Left lung (tissue), 10 donors: ENCODE data around the gene CLNK. TPM values are rescaled to one million over a fixed set of nuclear protein-coding genes. Genes with fewer than 3 reads are reported as not detected.

Experiments
- ATAC-seq: fragments of 200-7000 bp; cut with Tn5 transposase; one replicate; pipeline ENCODE4 v1.9.1; 2020; ENCODE audit warnings: moderate library complexity
- DNase-seq, 4 donors: peaks; one replicate each; pipeline ENCODE4 v3.0.0-alpha.2; 2013 to 2020
- H3K27ac ChIP-seq, 2 donors: fragments of 200-600 bp; sonication (generic) in 1 of 2; one replicate each; pipeline versions ENCODE4 v1.5.0 to v1.8.0; 2020 to 2021
- H3K27me3 ChIP-seq, 2 donors: fragments of 200-600 bp; sonication (generic) in 1 of 2; one replicate each; pipeline versions ENCODE4 v1.5.0 to v1.8.0; 2020 to 2021
- H3K36me3 ChIP-seq, 2 donors: fragments of 200-600 bp; sonication (generic) in 1 of 2; one replicate each; pipeline versions ENCODE4 v1.5.0 to v1.8.0; 2020 to 2021
- H3K4me1 ChIP-seq, 2 donors: fragments of 200-600 bp; one replicate each; pipeline ENCODE4 v1.8.0; 2021
- H3K4me3 ChIP-seq, 2 donors: fragments of 200-600 bp; sonication (generic) in 1 of 2; one replicate each; pipeline versions ENCODE4 v1.5.0 to v1.8.0; 2020 to 2021; ENCODE audit warnings: mild to moderate bottlenecking in 1 of 2
- H3K9me3 ChIP-seq, 2 donors: fragments of 200-600 bp; sonication (generic) in 1 of 2; one replicate each; pipeline versions ENCODE4 v1.5.0 to v1.8.0; 2020 to 2021
- intact Hi-C, 2 donors: fragments of 100-400 bp; cut with DNase I; formaldehyde crosslinking; loops; one replicate each; pipeline versions ENCODE4 v1.11.2 to v1.14.2; 2022
- polyA plus RNA-seq, 6 donors: library from polyadenylated mRNA; unstranded; fragments of 120-200 nt; gene quantifications; one replicate each; pipeline ENCODE4 v1.2.1, GENCODE V29; 2013; ENCODE audit not compliant: insufficient read length in 6 of 6
- total RNA-seq, 2 donors: library from RNA; stranded (reverse); fragmentation: NEBNext Ultra II Directional; extraction: Animal tissue kit (Norgen Biotek cat#: 25700); gene quantifications; one replicate each; pipeline ENCODE4 v1.2.1, GENCODE V29; 2021
- TF ChIP-seq, protein P1 (sequence below), 2 donors: fragments of 200-600 bp; sonication (generic) in 1 of 2; IDR thresholded peaks; one replicate each; pipeline versions ENCODE4 v1.5.0 to v1.8.0; 2021; ENCODE audit warnings: antibody characterized with exemption in 2 of 2
- donor health status: DM: no; HTN: yes; CAD: no.
- donor health status: DM: no; HTN: no; CAD: no.

Gene CLNK
- total and polyA plus RNA-seq, 8 donors, result 0.13 to 0.61 (median 0.31) TPM

- no peaks in the 10 kb centered on the region for H3K4me1 ChIP-seq
- intact Hi-C loops, result no loop called here
- ATAC-seq (no peak), DNase-seq (no peak)
- H3K36me3 ChIP-seq, result no peaks in the 10 kb centered on the region
- no peaks in the 10 kb centered on the region for H3K9me3 ChIP-seq
- H3K27ac ChIP-seq, result no peak overlapping the region
- no peak overlapping the region for H3K4me3 ChIP-seq
- TF ChIP-seq, protein P1, sequence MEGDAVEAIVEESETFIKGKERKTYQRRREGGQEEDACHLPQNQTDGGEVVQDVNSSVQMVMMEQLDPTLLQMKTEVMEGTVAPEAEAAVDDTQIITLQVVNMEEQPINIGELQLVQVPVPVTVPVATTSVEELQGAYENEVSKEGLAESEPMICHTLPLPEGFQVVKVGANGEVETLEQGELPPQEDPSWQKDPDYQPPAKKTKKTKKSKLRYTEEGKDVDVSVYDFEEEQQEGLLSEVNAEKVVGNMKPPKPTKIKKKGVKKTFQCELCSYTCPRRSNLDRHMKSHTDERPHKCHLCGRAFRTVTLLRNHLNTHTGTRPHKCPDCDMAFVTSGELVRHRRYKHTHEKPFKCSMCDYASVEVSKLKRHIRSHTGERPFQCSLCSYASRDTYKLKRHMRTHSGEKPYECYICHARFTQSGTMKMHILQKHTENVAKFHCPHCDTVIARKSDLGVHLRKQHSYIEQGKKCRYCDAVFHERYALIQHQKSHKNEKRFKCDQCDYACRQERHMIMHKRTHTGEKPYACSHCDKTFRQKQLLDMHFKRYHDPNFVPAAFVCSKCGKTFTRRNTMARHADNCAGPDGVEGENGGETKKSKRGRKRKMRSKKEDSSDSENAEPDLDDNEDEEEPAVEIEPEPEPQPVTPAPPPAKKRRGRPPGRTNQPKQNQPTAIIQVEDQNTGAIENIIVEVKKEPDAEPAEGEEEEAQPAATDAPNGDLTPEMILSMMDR (IDR thresholded peaks at IDR 0.05), result no peak
- no peaks in the 10 kb centered on the region for H3K27me3 ChIP-seq
Measured at GRCh38 chr4:10605746-10606482, 78.7 kb downstream of the CLNK start.

- Histone ChIP-seq H3K27ac (no peak overlapping the region), H3K9me3 (no peaks in the 10 kb centered on the region), H3K36me3 (no peaks in the 10 kb centered on the region), H3K27me3 (no peaks in the 10 kb centered on the region), H3K4me1 (no peaks in the 10 kb centered on the region), H3K4me3 (no peak overlapping the region)
- no peak for DNase-seq
- intact Hi-C loops, result no loop called here
- ATAC-seq, result no peak
- TF ChIP-seq, protein P1 (IDR thresholded peaks at IDR 0.05), result no peak
Measured at GRCh38 chr4:10605031-10605430, 79.5 kb downstream of the CLNK start.

- DNase-seq (no peak), ATAC-seq (no peak)
- no peaks in the 10 kb centered on the region for H3K9me3 ChIP-seq
- no peaks in the 10 kb centered on the region for H3K36me3 ChIP-seq
- TF ChIP-seq, protein P1 (IDR thresholded peaks at IDR 0.05), result no peak
- no peaks in the 10 kb centered on the region for H3K4me1 ChIP-seq
- intact Hi-C loops, result no loop called here
- H3K27ac ChIP-seq, result no peak overlapping the region
- H3K4me3 ChIP-seq, result no peak overlapping the region
- H3K27me3 ChIP-seq, result no peaks in the 10 kb centered on the region
Measured at GRCh38 chr4:10599574-10599973, 85.0 kb downstream of the CLNK start.

DNA sequence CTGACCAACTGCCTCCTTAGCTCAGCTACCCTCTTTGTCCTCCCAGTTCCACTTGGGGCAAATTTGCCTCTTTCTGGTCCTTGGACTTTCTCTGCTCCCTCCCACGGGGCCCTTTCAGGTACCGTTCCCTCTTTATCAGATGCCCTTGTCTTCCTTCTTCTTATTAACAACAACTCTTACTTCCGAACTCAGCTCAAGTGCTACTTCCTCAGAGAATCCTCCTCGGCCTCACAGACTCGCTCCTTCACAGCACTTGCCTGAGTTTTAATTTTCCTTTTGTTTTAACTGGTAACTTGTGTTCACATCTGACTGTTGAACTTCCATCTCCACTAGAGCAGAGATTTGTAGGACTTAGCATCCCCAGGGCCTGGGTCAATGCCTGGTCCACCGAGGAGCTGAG is 85.7 kb downstream of the CLNK start:
- ATAC-seq, result no peak
- TF ChIP-seq, protein P1 (IDR thresholded peaks at IDR 0.05), result no peak
- H3K27me3 ChIP-seq, result no peaks in the 10 kb centered on the region
- no peak for DNase-seq
- no peak overlapping the region for H3K27ac ChIP-seq
- no peaks in the 10 kb centered on the region for H3K9me3 ChIP-seq
- no peaks in the 10 kb centered on the region for H3K36me3 ChIP-seq
- H3K4me1 ChIP-seq, result no peaks in the 10 kb centered on the region
- intact Hi-C loops, result no loop called here
- H3K4me3 ChIP-seq, result no peak overlapping the region

- intact Hi-C loops, result no loop called here
- TF ChIP-seq, protein P1 (IDR thresholded peaks at IDR 0.05), result no peak
- no peak for ATAC-seq
Measured at GRCh38 chr4:10596586-10597290, 87.8 kb downstream of the CLNK start.

More at GRCh38 chr4:10596586-10597290, 87.8 kb downstream of the CLNK start:
- Histone ChIP-seq H3K4me1 (no peaks in the 10 kb centered on the region), H3K27ac (no peak overlapping the region), H3K9me3 (no peaks in the 10 kb centered on the region), H3K36me3 (no peaks in the 10 kb centered on the region), H3K27me3 (no peaks in the 10 kb centered on the region), H3K4me3 (no peak overlapping the region)
- DNase-seq, result no peak
